IPS DF 4.7 (cell line): ENCODE measurements around the gene CYP1B1.
"Not testable (repeated sequence)": the region's sequence is repeated elsewhere in the genome, so short reads cannot be mapped to it uniquely, and the experiment has no call there.

Experiments
- DNase-seq: peaks from one replicate; pipeline ENCODE4 v3.0.0-alpha.2; 2013; ENCODE audit warnings: low spot score; ENCODE audit errors: extremely low read depth

Gene CYP1B1

DNA sequence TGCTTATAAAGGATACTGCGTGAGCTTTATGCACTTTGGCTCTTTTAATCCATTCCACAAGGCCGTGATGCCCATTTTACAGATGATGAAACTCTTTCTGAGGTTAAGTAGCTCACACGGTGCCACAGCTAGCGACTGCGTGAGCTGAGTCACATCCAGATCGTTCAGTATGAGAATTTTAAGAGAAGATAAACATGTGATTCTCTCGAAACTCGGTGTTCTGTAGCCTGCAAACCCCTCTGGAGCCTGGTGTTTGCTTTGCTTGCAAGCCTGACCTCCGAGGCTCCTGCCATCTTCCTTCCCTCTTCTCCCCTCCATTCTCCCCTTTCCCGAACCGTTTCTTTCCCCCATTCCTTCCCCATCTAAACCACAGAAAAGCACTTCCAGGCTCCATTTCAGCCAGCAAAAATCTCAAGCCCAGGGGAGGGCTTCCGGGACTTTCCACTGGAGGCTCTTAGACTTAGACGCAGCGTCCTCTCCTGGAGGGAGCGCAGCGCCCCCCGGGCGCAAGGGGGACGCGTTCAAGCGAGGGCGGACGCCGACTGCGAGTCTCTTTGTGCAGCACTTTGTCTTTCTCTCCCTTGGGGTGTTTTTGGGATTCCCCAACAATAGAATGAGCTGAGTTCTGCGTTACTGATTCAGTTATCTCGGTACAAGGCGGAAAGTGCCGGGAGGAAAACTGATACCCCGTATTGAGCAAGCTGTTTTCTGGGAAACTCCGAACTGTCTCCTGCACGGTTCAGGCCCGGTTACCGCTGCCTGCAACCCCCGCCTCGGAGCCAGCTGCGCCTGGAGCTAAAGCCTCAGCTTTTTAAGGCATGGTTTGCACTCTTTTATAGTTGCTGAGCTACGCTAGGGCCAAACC is 38.0 kb downstream of the CYP1B1 start:
- DNase-seq = no peak

DNA sequence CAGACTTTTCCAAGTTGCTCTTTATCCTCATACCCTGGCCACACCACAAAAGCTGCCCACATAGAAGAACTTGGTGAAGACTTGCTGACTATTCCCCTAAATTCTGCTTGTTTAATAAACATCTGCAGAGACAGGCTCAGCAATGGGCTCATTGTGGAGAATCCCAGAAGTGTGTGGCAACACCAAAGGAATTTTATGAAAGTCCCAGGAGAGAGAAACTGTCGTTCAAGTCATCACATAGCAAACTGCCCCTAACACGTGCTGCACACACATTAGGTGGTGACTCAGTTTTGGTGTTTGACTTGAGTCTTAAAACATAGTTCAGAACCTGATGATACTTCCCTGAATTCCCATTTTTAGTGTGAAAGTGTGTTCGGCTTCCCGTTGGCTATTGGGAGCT is 38.6 kb downstream of the CYP1B1 start:
- no peak for DNase-seq

DNA sequence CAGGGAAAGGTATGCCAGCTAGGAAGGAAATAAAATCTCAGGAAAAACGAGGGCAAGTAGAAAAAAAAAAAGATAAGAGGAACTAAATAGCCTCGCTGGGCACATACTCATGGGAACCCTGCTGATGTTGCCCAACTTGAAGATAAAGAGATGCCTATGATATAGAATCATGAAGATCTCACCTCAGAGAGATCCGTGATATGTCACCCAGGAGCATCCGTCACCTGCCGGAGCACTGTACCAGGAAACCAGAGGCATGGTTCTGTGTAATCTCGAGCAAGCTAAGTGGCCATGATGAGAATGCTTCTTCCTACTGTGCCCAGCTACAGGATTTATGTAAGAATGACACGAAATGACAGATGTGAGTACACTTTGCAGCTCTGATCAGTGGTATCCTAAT is 40.0 kb downstream of the CYP1B1 start:
- DNase-seq = no peak

DNA sequence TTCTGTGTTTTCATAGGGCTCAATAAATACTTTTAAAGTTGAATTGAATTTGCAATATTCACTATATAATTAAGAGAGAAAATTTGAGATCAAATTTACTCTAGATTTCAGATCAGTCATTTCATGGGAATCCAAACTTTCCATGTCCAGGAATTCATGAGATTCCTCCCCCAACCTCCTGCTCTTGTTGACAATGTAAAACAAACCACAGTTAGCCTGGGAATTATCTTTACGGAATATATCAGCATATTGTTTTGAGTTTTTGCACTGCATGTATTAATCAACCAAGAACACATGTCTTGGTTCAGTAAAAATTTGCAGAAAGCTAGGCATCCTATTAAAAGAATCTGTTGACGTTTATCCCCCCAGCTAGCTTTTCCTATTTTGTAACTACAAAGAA is 42.3 kb downstream of the CYP1B1 start:
- no peak for DNase-seq

GRCh38 chr2:38032946-38033345 is 43.0 kb downstream of the CYP1B1 start:
- no peak for DNase-seq

DNA sequence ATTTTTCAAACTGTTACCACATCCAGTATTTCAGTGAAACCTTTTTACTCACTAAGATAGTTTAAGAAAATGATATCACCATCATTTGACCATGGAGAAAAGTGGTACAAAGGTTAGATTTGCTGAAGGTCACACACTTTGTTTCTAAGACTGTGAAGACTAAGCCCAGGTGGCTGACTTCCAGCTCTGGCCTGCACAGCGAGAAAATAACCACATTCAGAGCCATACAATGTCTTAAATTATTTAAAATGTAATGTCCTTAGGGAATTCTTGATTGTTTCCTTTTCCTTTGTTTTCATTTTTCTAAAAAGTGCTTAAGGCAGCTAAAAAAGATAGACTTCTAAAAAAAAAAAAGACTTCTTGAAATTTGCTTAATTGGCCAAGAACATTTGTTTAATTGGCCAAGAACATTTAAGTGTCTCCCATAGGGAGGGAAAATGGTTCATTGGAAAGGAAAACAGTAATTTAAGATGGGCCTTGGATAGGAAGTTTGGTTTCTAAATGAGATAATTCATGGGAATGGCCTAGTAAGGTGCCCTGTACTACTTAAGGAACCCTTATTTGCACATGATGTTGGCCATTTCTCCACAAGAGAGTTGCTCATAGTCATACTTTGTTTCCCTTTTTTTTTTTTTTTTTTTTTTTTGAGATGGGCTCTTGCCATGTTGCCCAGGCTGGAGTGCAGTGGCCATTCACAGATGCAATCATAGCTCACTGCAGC is 45.2 kb downstream of the CYP1B1 start:
- no peak for DNase-seq

DNA sequence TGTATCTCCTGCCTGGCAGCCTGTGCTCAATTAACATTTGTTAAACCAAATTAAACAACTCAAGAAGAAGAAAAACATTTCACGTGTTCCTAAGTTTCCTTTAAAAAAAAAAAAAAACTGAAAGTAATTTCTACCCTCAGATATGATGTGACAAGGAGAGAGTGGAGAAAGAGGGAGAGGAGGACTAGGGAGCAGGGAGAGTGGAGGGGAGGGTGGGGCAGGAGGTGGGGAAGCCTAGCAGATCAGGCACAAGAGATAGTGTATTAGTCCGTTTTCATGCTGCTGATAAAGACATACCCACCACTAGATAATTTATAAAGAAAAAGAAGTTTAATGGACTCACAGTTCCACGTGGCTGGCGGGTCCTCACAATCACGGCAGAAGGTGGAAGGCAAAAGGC is 46.4 kb downstream of the CYP1B1 start:
- DNase-seq = no peak

DNA sequence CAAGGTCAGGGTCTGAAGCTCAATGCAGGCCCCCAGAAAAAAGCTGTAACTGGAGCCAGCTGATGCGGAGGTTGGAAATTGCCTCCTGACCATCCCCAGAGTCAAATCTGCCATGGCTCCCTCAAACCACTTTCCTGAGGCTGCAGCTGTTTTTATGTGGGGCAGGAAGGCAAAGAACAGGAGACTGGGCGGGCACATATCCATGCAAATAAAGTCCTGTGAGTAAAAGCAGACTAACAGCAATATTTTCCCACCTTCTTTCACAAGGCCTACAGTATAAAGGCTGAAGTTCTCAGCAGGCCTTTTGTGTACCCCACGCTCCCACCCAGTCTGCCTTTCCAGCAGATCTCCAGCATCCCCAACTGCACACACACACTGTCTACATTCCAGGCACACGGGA is 47.1 kb downstream of the CYP1B1 start:
- DNase-seq = no peak

DNA sequence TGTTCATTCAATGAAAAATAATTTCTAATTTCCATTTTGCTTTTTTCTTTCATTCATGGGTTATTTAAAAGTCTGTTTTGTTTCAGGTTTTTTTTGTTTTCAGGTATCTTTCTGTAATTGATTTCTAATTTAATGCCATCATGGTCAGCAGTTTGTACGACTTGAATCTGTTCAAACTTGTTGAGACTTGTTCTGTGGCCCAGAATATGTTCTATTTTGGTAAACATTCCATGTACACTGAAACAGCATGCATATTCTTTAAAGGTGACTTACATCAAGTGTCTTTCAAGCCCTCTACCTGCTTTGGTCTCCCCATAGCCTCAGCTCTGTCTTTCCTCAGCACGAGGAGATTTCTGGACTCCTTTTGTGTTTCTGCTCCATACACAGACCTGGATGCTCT is 49.1 kb downstream of the CYP1B1 start:
- DNase-seq = no peak

- DNase-seq = no peak
Measured at GRCh38 chr2:38021589-38021988, 54.4 kb downstream of the CYP1B1 start.

DNA sequence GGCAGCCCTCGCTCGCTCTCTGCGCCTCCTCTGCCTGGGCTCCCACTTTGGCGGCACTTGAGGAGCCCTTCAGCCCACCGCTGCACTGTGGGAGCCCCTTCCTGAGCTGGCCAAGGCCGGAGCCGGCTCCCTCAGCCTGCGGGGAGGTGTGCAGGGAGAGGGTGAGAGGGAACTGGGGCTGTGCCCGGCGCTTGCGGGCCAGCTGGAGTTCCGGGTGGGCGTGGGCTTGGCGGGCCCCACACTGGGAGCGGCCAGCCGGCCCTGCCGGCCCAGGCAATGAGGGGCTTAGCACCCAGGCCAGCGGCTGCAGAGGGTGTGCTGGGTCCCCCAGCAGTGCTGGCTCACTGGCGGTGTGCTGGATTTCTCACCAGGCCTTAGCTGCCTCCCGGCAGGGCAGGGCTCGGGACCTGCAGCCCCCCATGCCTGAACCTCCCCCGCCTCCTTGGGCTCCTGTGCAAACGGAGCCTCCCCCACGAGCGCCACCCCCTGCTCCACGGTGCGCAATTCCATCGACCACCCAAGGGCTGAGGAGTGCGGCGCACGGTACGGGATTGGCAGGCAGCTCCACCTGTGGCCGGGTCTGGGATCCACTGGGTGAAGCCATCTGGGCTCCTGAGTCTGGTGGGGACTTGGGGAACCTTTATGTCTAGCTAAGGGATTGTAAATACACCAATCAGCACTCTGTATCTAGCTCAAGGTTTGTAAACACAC is 55.4 kb downstream of the CYP1B1 start:
- DNase-seq = not testable (repeated sequence)

GRCh38 chr2:38017836-38018235 is 58.1 kb downstream of the CYP1B1 start:
- no peak for DNase-seq
